ENCODE data around the gene WNT10A. TPM values are rescaled to one million over a fixed set of nuclear protein-coding genes. Genes with fewer than 3 reads are reported as not detected.

WNT10A gene
- total RNA-seq, 1 experiment from 2014 or later, result 1.5 TPM

DNA sequence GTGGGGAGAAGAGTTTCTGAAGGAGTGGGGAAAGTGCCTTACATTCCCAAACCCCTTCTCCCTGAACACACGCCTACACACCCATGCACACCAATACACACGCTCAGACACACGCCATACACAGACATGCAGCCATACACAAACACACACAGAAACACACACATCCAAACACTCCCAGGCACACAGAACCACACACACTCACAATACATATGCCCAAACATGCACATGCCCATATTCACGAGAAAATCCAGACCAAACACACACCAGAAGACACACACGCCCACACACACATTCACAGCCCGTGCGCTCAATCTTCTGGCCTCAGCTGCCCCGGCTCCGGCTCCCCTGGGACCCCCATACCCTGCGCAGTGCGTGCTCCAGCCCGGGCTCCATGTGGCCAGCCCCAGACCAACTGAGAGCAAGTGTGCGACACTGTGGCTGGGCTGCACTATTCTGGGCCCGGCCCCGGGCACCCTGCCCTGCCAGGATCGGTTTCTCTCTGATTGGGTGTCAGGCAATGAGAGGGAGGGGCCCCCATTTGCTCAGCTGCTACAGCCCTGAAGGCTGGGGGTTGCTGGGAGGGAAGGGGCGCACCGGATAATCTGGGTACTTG lies 49.2 kb upstream of the WNT10A start, which contains the start of gene PRKAG3:
Gene PRKAG3 (minus strand): TSS at position 426 of the 613 bp plus-strand sequence.
- ATAC-seq, result no peak

More for the DNA sequence above, 49.2 kb upstream of the WNT10A start, which contains the start of gene PRKAG3:
- TF ChIP-seq RAD21 (IDR thresholded peaks at IDR 0.05; ENCODE audit: low read depth), result no peak
- no peak for TF ChIP-seq ZBTB33 (IDR thresholded peaks at IDR 0.05; ENCODE audit: extremely low read depth, insufficient replicate concordance, low read length)
- TF ChIP-seq ELF1 (IDR thresholded peaks at IDR 0.05; ENCODE audit: borderline replicate concordance, low read depth), result no peak
- TF ChIP-seq SP1 (IDR thresholded peaks at IDR 0.05; ENCODE audit: low read depth), result no peak
- TF ChIP-seq MAX (IDR thresholded peaks at IDR 0.05), result no peak
- no peak for TF ChIP-seq SIN3A (IDR thresholded peaks at IDR 0.05; ENCODE audit: low read depth)
- TF ChIP-seq, protein P1, sequence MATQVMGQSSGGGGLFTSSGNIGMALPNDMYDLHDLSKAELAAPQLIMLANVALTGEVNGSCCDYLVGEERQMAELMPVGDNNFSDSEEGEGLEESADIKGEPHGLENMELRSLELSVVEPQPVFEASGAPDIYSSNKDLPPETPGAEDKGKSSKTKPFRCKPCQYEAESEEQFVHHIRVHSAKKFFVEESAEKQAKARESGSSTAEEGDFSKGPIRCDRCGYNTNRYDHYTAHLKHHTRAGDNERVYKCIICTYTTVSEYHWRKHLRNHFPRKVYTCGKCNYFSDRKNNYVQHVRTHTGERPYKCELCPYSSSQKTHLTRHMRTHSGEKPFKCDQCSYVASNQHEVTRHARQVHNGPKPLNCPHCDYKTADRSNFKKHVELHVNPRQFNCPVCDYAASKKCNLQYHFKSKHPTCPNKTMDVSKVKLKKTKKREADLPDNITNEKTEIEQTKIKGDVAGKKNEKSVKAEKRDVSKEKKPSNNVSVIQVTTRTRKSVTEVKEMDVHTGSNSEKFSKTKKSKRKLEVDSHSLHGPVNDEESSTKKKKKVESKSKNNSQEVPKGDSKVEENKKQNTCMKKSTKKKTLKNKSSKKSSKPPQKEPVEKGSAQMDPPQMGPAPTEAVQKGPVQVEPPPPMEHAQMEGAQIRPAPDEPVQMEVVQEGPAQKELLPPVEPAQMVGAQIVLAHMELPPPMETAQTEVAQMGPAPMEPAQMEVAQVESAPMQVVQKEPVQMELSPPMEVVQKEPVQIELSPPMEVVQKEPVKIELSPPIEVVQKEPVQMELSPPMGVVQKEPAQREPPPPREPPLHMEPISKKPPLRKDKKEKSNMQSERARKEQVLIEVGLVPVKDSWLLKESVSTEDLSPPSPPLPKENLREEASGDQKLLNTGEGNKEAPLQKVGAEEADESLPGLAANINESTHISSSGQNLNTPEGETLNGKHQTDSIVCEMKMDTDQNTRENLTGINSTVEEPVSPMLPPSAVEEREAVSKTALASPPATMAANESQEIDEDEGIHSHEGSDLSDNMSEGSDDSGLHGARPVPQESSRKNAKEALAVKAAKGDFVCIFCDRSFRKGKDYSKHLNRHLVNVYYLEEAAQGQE (IDR thresholded peaks at IDR 0.05; ENCODE audit: low read depth), result no peak
- TF ChIP-seq ZNF274 (IDR thresholded peaks at IDR 0.05; ENCODE audit: low read depth, low read length), result no peak
- TF ChIP-seq ZFX (IDR thresholded peaks at IDR 0.05), result no peak
- TF ChIP-seq, protein P2, sequence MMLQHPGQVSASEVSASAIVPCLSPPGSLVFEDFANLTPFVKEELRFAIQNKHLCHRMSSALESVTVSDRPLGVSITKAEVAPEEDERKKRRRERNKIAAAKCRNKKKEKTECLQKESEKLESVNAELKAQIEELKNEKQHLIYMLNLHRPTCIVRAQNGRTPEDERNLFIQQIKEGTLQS (IDR thresholded peaks at IDR 0.05), result no peak
- no peak for TF ChIP-seq FOSL1 (IDR thresholded peaks at IDR 0.05; ENCODE audit: low read depth)
- no peak for TF ChIP-seq POLR2A (IDR thresholded peaks at IDR 0.05; ENCODE audit: borderline replicate concordance, extremely low read depth, insufficient read depth, insufficient read length)
- TF ChIP-seq TCF7L2 (IDR thresholded peaks at IDR 0.05; ENCODE audit: borderline replicate concordance, extremely low read depth, insufficient read depth, insufficient read length), result no peak
- ChIA-PET RAD21 (ENCODE audit: low non-redundant PET in 1 of 2, low total read pairs in 2 of 2, uncharacterized antibody in 2 of 2, unreplicated experiment in 2 of 2) (no interaction called here), CTCF (no interaction called here), POLR2A (interaction anchor here (1.3 kb wide), 1 partner anchor 8 kb away, joined by 3 read pairs; no protein-coding TSS in a partner anchor)
- DNase-seq (ENCODE audit: low read depth, low spot score), result no peak
- intact Hi-C loops (cut with micrococcal nuclease), result no loop called here
- H3K27ac ChIP-seq (ENCODE audit: low read depth, low read length), result no peak within 1 kb of the TSS
- H3K4me1 ChIP-seq (ENCODE audit: control insufficient read depth in 1 of 2, insufficient read depth in 2 of 2, low read length in 2 of 2), result peaks cover 28 to 40% of the 10 kb centered on the region in 2 experiments
- H2AFZ ChIP-seq (ENCODE audit: low read depth, low read length, poor library complexity, severe bottlenecking), result peak within 1 kb of the TSS; percentile 65
- no peaks in the 10 kb centered on the region for H3K27me3 ChIP-seq (ENCODE audit: insufficient read depth, low read length)
- H3K4me3 ChIP-seq (replicated peaks in 1 of 2; ENCODE audit: low read depth in 1 of 2, low read length in 2 of 2), result peak within 1 kb of the TSS in 1 of 2 experiments; percentile 5; a peak in 1 of 4 replicates
- no peaks in the 10 kb centered on the region for H3K9me3 ChIP-seq (ENCODE audit: control insufficient read depth in 1 of 2, insufficient read depth in 1 of 2, low read depth in 1 of 2, low read length in 2 of 2)
- peak within 1 kb of the TSS; percentile 52 for H3K4me2 ChIP-seq (ENCODE audit: low read length)
- no peaks in the 10 kb centered on the region for H3K36me3 ChIP-seq (ENCODE audit: control insufficient read depth in 1 of 2, insufficient read depth in 2 of 2, low read length in 2 of 2)
- no TSS peak for BruUV-seq (replicated peaks)
- H3K9ac ChIP-seq (ENCODE audit: low read length), result no peak within 1 kb of the TSS
- no peaks in the 10 kb centered on the region for H3K79me2 ChIP-seq (ENCODE audit: insufficient read depth, low read length)
- no peaks in the 10 kb centered on the region for H4K20me1 ChIP-seq (ENCODE audit: insufficient read depth)
- H3K9me2 ChIP-seq (ENCODE audit: insufficient read depth), result no peaks in the 10 kb centered on the region
